ENCODE results near the gene PCNT.

- TF ChIP-seq CTCF (IDR thresholded peaks at IDR 0.05) (no peak), POLR2A (IDR thresholded peaks at IDR 0.05) (no peak), EP300 (IDR thresholded peaks at IDR 0.05) (no peak)
These were observed 52.3 kb downstream of the PCNT start for GRCh38 chr21:46376231-46376628.

Data from tibial nerve (tissue), 4 donors.